Measurements from ENCODE around the gene ACTL10. TPM values are rescaled to one million over a fixed set of nuclear protein-coding genes. Genes with fewer than 3 reads are reported as not detected.

Gene ACTL10
- total RNA-seq, 1 experiment from 2014 or later = 5.4 TPM

- Mint-ChIP-seq H3K9me3 (ENCODE audit: low read depth, unreplicated experiment) (no peaks in the 10 kb centered on the region), H3K36me3 (ENCODE audit: insufficient read depth, unreplicated experiment) (peaks cover 55% of the 10 kb centered on the region), H3K27me3 (ENCODE audit: unreplicated experiment) (no peaks in the 10 kb centered on the region), H3K4me1 (ENCODE audit: low read depth, unreplicated experiment) (peaks cover 18% of the 10 kb centered on the region), H3K27ac (ENCODE audit: unreplicated experiment) (peak overlapping the region; percentile 68), H3K4me3 (ENCODE audit: low read depth, unreplicated experiment) (peak overlapping the region; percentile 94)
- DNase-seq = no peak
- CTCF ChIA-PET = interaction anchor here (0.7 to 1.6 kb wide), 2 partner anchors 9 to 131 kb away, joined by 3 to 5 read pairs; no protein-coding TSS in a partner anchor
- intact Hi-C loops (cut with micrococcal nuclease; ENCODE audit: unreplicated experiment) = no loop called here
- no peak for TF ChIP-seq CTCF (IDR thresholded peaks at IDR 0.05; ENCODE audit: unreplicated experiment)
- no TSS peak for BruUV-seq (replicated peaks)
Observed at GRCh38 chr20:33673114-33673409, 6.3 kb downstream of the ACTL10 start.

- no peak for DNase-seq
- H3K4me1 Mint-ChIP-seq (ENCODE audit: low read depth, unreplicated experiment) = peaks cover 18% of the 10 kb centered on the region
- no peaks in the 10 kb centered on the region for H3K27me3 Mint-ChIP-seq (ENCODE audit: unreplicated experiment)
- H3K4me3 Mint-ChIP-seq (ENCODE audit: low read depth, unreplicated experiment) = peak overlapping the region; percentile 94
- H3K9me3 Mint-ChIP-seq (ENCODE audit: low read depth, unreplicated experiment) = no peaks in the 10 kb centered on the region
- CTCF ChIA-PET = interaction anchor here (0.7 to 1.6 kb wide), 2 partner anchors 10 to 130 kb away, joined by 3 to 5 read pairs; no protein-coding TSS in a partner anchor
- intact Hi-C loops (cut with micrococcal nuclease; ENCODE audit: unreplicated experiment) = no loop called here
- H3K27ac Mint-ChIP-seq (ENCODE audit: unreplicated experiment) = peak overlapping the region; percentile 68
- H3K36me3 Mint-ChIP-seq (ENCODE audit: insufficient read depth, unreplicated experiment) = peaks cover 51% of the 10 kb centered on the region
- TF ChIP-seq CTCF (IDR thresholded peaks at IDR 0.05; ENCODE audit: unreplicated experiment) = no peak
- TSS peak; percentile 4 for BruUV-seq (replicated peaks)
Observed at GRCh38 chr20:33673410-33674293, 6.9 kb downstream of the ACTL10 start.

GRCh38 chr20:33674294-33675135 lies 7.8 kb downstream of the ACTL10 start, which contains the start of gene NECAB3:
Gene NECAB3 (minus strand): TSS chr20:33674428. CDS start chr20:33674352, 76 bp downstream.
- CTCF ChIA-PET = no interaction called here
- Mint-ChIP-seq H3K4me1 (ENCODE audit: low read depth, unreplicated experiment) (peaks cover 18% of the 10 kb centered on the region), H3K27ac (ENCODE audit: unreplicated experiment) (peak within 1 kb of the TSS; percentile 68), H3K36me3 (ENCODE audit: insufficient read depth, unreplicated experiment) (peaks cover 58% of the 10 kb centered on the region), H3K4me3 (ENCODE audit: low read depth, unreplicated experiment) (peak within 1 kb of the TSS; percentile 94), H3K27me3 (ENCODE audit: unreplicated experiment) (no peaks in the 10 kb centered on the region), H3K9me3 (ENCODE audit: low read depth, unreplicated experiment) (no peaks in the 10 kb centered on the region)
- intact Hi-C loops (cut with micrococcal nuclease; ENCODE audit: unreplicated experiment) = no loop called here
- no TSS peak for BruUV-seq (replicated peaks)
- peak; percentile 95 for DNase-seq
- TF ChIP-seq CTCF (IDR thresholded peaks at IDR 0.05; ENCODE audit: unreplicated experiment) = no peak

- Mint-ChIP-seq H3K27ac (ENCODE audit: unreplicated experiment) (peak overlapping the region; percentile 46), H3K9me3 (ENCODE audit: low read depth, unreplicated experiment) (no peaks in the 10 kb centered on the region), H3K36me3 (ENCODE audit: insufficient read depth, unreplicated experiment) (peaks cover 58% of the 10 kb centered on the region), H3K4me3 (ENCODE audit: low read depth, unreplicated experiment) (peak overlapping the region; percentile 94), H3K4me1 (ENCODE audit: low read depth, unreplicated experiment) (peaks cover 18% of the 10 kb centered on the region), H3K27me3 (ENCODE audit: unreplicated experiment) (no peaks in the 10 kb centered on the region)
- CTCF ChIA-PET = no interaction called here
- no peak for TF ChIP-seq CTCF (IDR thresholded peaks at IDR 0.05; ENCODE audit: unreplicated experiment)
- no TSS peak for BruUV-seq (replicated peaks)
- intact Hi-C loops (cut with micrococcal nuclease; ENCODE audit: unreplicated experiment) = no loop called here
- DNase-seq = no peak
Observed at GRCh38 chr20:33675136-33675959, 8.6 kb downstream of the ACTL10 start.

Data from Calu3 (cell line).